ENCODE measurements around the gene CACNA2D4.

GRCh38 chr12:1844661-1845409, 73.6 kb downstream of the CACNA2D4 start:
- TF ChIP-seq, protein P1, sequence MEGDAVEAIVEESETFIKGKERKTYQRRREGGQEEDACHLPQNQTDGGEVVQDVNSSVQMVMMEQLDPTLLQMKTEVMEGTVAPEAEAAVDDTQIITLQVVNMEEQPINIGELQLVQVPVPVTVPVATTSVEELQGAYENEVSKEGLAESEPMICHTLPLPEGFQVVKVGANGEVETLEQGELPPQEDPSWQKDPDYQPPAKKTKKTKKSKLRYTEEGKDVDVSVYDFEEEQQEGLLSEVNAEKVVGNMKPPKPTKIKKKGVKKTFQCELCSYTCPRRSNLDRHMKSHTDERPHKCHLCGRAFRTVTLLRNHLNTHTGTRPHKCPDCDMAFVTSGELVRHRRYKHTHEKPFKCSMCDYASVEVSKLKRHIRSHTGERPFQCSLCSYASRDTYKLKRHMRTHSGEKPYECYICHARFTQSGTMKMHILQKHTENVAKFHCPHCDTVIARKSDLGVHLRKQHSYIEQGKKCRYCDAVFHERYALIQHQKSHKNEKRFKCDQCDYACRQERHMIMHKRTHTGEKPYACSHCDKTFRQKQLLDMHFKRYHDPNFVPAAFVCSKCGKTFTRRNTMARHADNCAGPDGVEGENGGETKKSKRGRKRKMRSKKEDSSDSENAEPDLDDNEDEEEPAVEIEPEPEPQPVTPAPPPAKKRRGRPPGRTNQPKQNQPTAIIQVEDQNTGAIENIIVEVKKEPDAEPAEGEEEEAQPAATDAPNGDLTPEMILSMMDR (IDR thresholded peaks at IDR 0.05): no peak
- TF ChIP-seq POLR2AphosphoS5 (IDR thresholded peaks at IDR 0.05) (no peak), POLR2A (IDR thresholded peaks at IDR 0.05) (no peak)

Data from gastroesophageal sphincter (tissue), 3 donors.